K562 (cell line): ENCODE measurements around the gene EXO5. TPM values are rescaled to one million over a fixed set of nuclear protein-coding genes. Genes with fewer than 3 reads are reported as not detected.

ENCODE experiments used
- CBFB ChIP-seq: sonication (generic); formaldehyde crosslinking; IDR thresholded peaks from 2 replicates; pipeline ENCODE4 v1.4.0; 2020; ENCODE audit warnings: mild to moderate bottlenecking, missing genetic modification reagents
- CCNT2 ChIP-seq: IDR thresholded peaks from 2 replicates; pipeline ENCODE4 v1.6.1; 2011; ENCODE audit warnings: borderline replicate concordance, low read depth, mild to moderate bottlenecking, moderate library complexity, mixed read lengths, low read length; ENCODE audit not compliant: insufficient read length; ENCODE audit errors: extremely low read depth
- FUS ChIP-seq: fragments of 200-400 bp; formaldehyde crosslinking; optimal IDR thresholded peaks from 2 replicates; pipeline ENCODE3; 2017; ENCODE audit warnings: low read depth, low read length
- HCFC1 ChIP-seq: IDR thresholded peaks from 2 replicates; pipeline ENCODE4 v1.6.1; 2012; ENCODE audit warnings: low read depth, low read length, improper control_type of control experiment
- PCBP2 ChIP-seq: fragments of 200-400 bp; formaldehyde crosslinking; IDR thresholded peaks from 2 replicates; pipeline ENCODE4 v1.6.1; 2018; ENCODE audit warnings: low read length, low read depth, mild to moderate bottlenecking, moderate library complexity; ENCODE audit not compliant: poor library complexity, severe bottlenecking
- RNF219 ChIP-seq: fragments of 250-450 bp; sonication (Bioruptor Pico); IDR thresholded peaks from 2 replicates; pipeline ENCODE4 v1.5.0; 2022; ENCODE audit warnings: mild to moderate bottlenecking
- RREB1 ChIP-seq: fragments of 250-450 bp; sonication (Bioruptor Pico); IDR thresholded peaks from 2 replicates; pipeline ENCODE4 v1.4.0; 2020
- YBX1 ChIP-seq: fragments of 450-650 bp; IDR thresholded peaks from 2 replicates; pipeline ENCODE4 v1.7.1; 2016; ENCODE audit warnings: mild to moderate bottlenecking
- ZNF121 ChIP-seq: sonication (generic); formaldehyde crosslinking; conservative IDR thresholded peaks from 2 replicates; pipeline ENCODE4 v1.8.0; 2022; ENCODE audit warnings: missing genetic modification reagents
- ZNF174 ChIP-seq: fragments of 250-450 bp; sonication (Bioruptor Pico); IDR thresholded peaks from 2 replicates; pipeline ENCODE4 v1.4.0; 2020; ENCODE audit warnings: mild to moderate bottlenecking
- ZNF668 ChIP-seq: fragments of 250-450 bp; sonication (Bioruptor Pico); IDR thresholded peaks from 2 replicates; pipeline ENCODE4 v1.8.0; 2022; ENCODE audit warnings: mild to moderate bottlenecking, inconsistent platforms
- ZNF766 ChIP-seq: fragments of 200-800 bp; sonication (Bioruptor generic); conservative IDR thresholded peaks from 2 replicates; pipeline ENCODE4 v1.6.1; 2016; ENCODE audit warnings: missing genetic modification characterization, missing compliant biosample characterization
- polyA plus RNA-seq, 8 experiments: library from polyadenylated mRNA; depleted of rRNA in 4 of 8; stranded (reverse) in 5 of 8; unstranded in 3 of 8; fragments of >200 nt; fragmentation: Nextera tagmentation in 2 of 8; fragmentation: Illumina TruSeq in 1 of 8; extraction: Ambion mirVana in 2 of 8; extraction: Trizol in 1 of 8; gene quantifications; 2 replicates each; pipeline versions ENCODE4 v1.2.1 to v1.2.3, GENCODE V29; 2011 to 2014; ENCODE audit warnings: inconsistent platforms in 1 of 8, missing spikeins in 1 of 8
- total RNA-seq, 7 experiments: library from RNA; depleted of rRNA in 6 of 7; stranded (reverse); fragments of >200 nt in 6 of 7; fragmentation: Illumina TruSeq in 2 of 7; extraction: Trizol in 2 of 7; gene quantifications; 2 replicates each; pipeline versions ENCODE4 v1.2.1 to v1.2.3, GENCODE V29; 2011 to 2021; ENCODE audit warnings: low replicate concordance in 1 of 7
- TF ChIP-seq, protein P1 (sequence below): fragments of 200-800 bp; sonication (Bioruptor generic); IDR thresholded peaks from 2 replicates; pipeline ENCODE4 v1.6.1; 2016; ENCODE audit warnings: missing genetic modification characterization, missing compliant biosample characterization

Gene EXO5
- total and polyA plus RNA-seq, 9 of the 15 experiments (the other 6 are each of a cell fraction or from before 2014, with no cell fraction given) = 1.1 to 4.3 (median 2.8) TPM

DNA sequence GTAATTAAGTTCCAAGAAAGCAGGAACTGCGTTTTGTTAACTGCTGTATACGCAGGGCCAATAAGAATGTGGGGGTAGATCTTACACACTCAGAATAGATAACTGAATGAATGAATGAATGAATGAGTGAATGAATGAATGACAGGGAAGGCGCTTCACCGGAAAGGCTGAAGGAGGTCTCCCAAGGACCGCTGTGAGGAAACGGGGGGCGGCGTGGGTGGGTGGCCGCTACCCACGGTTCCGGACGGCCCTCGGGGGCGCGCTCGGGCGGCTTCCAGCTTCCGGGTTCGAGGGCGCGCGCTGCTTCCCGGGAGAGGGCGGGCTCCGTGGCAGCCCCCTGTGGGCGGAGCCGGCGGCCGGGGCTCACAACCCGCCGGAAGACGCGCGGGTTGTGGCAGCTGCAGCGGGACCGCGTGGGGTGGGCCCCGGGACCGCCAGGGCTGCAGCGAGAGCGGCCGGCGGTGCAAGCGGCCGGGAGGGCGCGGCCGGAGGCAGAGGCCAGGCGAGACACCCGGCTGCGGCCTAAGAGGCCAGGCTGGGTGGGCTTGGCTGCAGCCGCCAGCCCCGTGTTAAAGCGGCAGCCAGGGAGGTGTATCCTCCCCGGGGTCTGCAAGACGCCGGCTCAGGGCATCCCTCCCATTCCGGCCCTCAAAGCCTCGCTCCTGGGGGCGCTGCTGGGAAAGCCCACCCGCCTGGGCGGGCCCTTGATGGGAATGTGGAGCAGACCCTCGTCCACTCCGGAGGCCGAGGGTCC is 31.5 kb upstream of the EXO5 start, which contains the start of gene ZFP69 (continued):
- TF ChIP-seq RREB1 (CRISPR knock-in tag) (no peak), ZNF766 (CRISPR knock-in tag) (no peak), RNF219 (CRISPR knock-in tag) (no peak), ZNF174 (no peak), YBX1 (no peak), PCBP2 (no peak), CCNT2 (peak; percentile 59), ZNF668 (CRISPR knock-in tag) (no peak), CBFB (CRISPR knock-in tag) (no peak), HCFC1 (0 out of 2 replicates have a peak, but pooled peaks have one; percentile 27), ZNF121 (no peak), FUS (no peak)
- TF ChIP-seq, protein P1, sequence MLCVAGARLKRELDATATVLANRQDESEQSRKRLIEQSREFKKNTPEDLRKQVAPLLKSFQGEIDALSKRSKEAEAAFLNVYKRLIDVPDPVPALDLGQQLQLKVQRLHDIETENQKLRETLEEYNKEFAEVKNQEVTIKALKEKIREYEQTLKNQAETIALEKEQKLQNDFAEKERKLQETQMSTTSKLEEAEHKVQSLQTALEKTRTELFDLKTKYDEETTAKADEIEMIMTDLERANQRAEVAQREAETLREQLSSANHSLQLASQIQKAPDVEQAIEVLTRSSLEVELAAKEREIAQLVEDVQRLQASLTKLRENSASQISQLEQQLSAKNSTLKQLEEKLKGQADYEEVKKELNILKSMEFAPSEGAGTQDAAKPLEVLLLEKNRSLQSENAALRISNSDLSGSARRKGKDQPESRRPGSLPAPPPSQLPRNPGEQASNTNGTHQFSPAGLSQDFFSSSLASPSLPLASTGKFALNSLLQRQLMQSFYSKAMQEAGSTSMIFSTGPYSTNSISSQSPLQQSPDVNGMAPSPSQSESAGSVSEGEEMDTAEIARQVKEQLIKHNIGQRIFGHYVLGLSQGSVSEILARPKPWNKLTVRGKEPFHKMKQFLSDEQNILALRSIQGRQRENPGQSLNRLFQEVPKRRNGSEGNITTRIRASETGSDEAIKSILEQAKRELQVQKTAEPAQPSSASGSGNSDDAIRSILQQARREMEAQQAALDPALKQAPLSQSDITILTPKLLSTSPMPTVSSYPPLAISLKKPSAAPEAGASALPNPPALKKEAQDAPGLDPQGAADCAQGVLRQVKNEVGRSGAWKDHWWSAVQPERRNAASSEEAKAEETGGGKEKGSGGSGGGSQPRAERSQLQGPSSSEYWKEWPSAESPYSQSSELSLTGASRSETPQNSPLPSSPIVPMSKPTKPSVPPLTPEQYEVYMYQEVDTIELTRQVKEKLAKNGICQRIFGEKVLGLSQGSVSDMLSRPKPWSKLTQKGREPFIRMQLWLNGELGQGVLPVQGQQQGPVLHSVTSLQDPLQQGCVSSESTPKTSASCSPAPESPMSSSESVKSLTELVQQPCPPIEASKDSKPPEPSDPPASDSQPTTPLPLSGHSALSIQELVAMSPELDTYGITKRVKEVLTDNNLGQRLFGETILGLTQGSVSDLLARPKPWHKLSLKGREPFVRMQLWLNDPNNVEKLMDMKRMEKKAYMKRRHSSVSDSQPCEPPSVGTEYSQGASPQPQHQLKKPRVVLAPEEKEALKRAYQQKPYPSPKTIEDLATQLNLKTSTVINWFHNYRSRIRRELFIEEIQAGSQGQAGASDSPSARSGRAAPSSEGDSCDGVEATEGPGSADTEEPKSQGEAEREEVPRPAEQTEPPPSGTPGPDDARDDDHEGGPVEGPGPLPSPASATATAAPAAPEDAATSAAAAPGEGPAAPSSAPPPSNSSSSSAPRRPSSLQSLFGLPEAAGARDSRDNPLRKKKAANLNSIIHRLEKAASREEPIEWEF = no peak
